GM12878 (cell line): ENCODE data around the gene MPC1. TPM values are rescaled to one million over a fixed set of nuclear protein-coding genes. Genes with fewer than 3 reads are reported as not detected.

Experiments
- ATAC-seq: fragments of 200-7000 bp; cut with Tn5 transposase; 3 replicates; pipeline ENCODE4 v1.9.1; 2020; ENCODE audit warnings: mild to moderate bottlenecking, moderate library complexity
- BruUV-seq: library from RNA; stranded (reverse); fragments of 400-500 nt; replicated peaks from 2 replicates; lab custom pipeline; 2021; lab: Mats Ljungman, UMichigan
- CTCF ChIA-PET: fragments of 300-600 bp; sonication (Branson Sonifier 250); formaldehyde crosslinking; extraction: SDS; loops from one replicate; lab custom pipeline; 2021; ENCODE audit warnings: inconsistent platforms; lab: Yijun Ruan, JAX
- POLR2A ChIA-PET: fragments of 350-600 bp; formaldehyde crosslinking; extraction: SDS; loops from one replicate; lab custom pipeline; 2021; ENCODE audit warnings: inconsistent platforms; lab: Charles Lee
- RAD21 ChIA-PET: fragments of 300-600 bp; sonication (Branson Sonifier 250); formaldehyde crosslinking; loops from one replicate; lab custom pipeline; 2023; ENCODE audit warnings: antibody characterized with exemption; ENCODE audit not compliant: unreplicated experiment; lab: Charles Lee
- SMC1A ChIA-PET: fragments of 300-600 bp; sonication (Branson Sonifier 250); formaldehyde crosslinking; loops from one replicate; lab custom pipeline; 2023; ENCODE audit not compliant: unreplicated experiment, uncharacterized antibody; lab: Charles Lee
- DNase-seq: peaks from one replicate; pipeline ENCODE4 v3.0.0-alpha.2; 2011; ENCODE audit warnings: low read depth, low spot score
- FAIRE-seq: peaks from 3 replicates; lab custom pipeline; 2011; peaks lifted over from hg19 to GRCh38; lab: Jason Lieb, UNC
- H2AFZ ChIP-seq: 2 replicates; pipeline ENCODE4 v1.6.0; 2011; ENCODE audit warnings: low read depth, low read length, control low read depth; ENCODE audit not compliant: control insufficient read depth
- H3K27ac ChIP-seq: 2 replicates; pipeline ENCODE4 v1.5.1; 2011; ENCODE audit warnings: control low read depth; ENCODE audit not compliant: control insufficient read depth, insufficient read depth
- H3K27me3 ChIP-seq, 2 experiments: replicated peaks in 1 of 2; 2 replicates each; pipeline versions ENCODE4 v1.6.0 to v1.6.1; 2011; ENCODE audit warnings: low read length in 1 of 2; ENCODE audit not compliant: control insufficient read depth in 2 of 2, insufficient read depth in 2 of 2
- H3K36me3 ChIP-seq, 2 experiments: 2 replicates each; pipeline ENCODE4 v1.5.1; 2011; ENCODE audit warnings: low read length in 1 of 2; ENCODE audit not compliant: control insufficient read depth in 2 of 2, insufficient read depth in 2 of 2
- H3K4me1 ChIP-seq: 2 replicates; pipeline ENCODE4 v1.6.1; 2011; ENCODE audit warnings: mild to moderate bottlenecking, low read length, moderate library complexity, mixed read lengths; ENCODE audit not compliant: control insufficient read depth, insufficient read depth
- H3K4me2 ChIP-seq: 2 replicates; pipeline ENCODE4 v1.6.0; 2011; ENCODE audit warnings: control low read depth; ENCODE audit not compliant: control insufficient read depth, insufficient read depth
- H3K4me3 ChIP-seq: fragments of 200-600 bp; sonication (generic); 2 replicates; pipeline ENCODE4 v1.5.1; 2016
- H3K79me2 ChIP-seq: 2 replicates; pipeline ENCODE4 v1.6.0; 2011; ENCODE audit warnings: low read length; ENCODE audit not compliant: control insufficient read depth, insufficient read depth
- H3K9ac ChIP-seq: 2 replicates; pipeline ENCODE4 v1.8.0; 2011; ENCODE audit warnings: low read length, control low read depth, mixed read lengths; ENCODE audit not compliant: control insufficient read depth, insufficient read depth
- H3K9me3 ChIP-seq: replicated peaks from 3 replicates; pipeline ENCODE4 v1.5.1; 2011; ENCODE audit warnings: mild to moderate bottlenecking, low read length; ENCODE audit not compliant: control insufficient read depth, insufficient read depth
- H4K20me1 ChIP-seq: 2 replicates; pipeline ENCODE4 v1.6.0; 2011; ENCODE audit not compliant: control insufficient read depth, insufficient read depth
- BHLHE40 ChIP-seq, 2 experiments: fragments of 450-650 bp in 1 of 2; IDR thresholded peaks; 2 replicates each; pipeline ENCODE4 v1.6.1; 2011 to 2017; ENCODE audit warnings: low read depth in 2 of 2, borderline replicate concordance in 1 of 2, improper control_type of control experiment in 1 of 2, low read length in 1 of 2, mild to moderate bottlenecking in 1 of 2
- CREM ChIP-seq: IDR thresholded peaks from 2 replicates; pipeline ENCODE4 v1.6.1; 2014; ENCODE audit warnings: antibody characterized with exemption, low read depth
- ESRRA ChIP-seq: IDR thresholded peaks from 2 replicates; pipeline ENCODE4 v1.6.1; 2012; ENCODE audit warnings: mild to moderate bottlenecking, low read length, improper control_type of control experiment
- FOS ChIP-seq: IDR thresholded peaks from 3 replicates; pipeline ENCODE4 v1.6.1; 2011; ENCODE audit warnings: borderline replicate concordance; ENCODE audit not compliant: insufficient read length; ENCODE audit errors: extremely low read depth
- FOXM1 ChIP-seq: IDR thresholded peaks from 2 replicates; pipeline ENCODE4 v1.6.1; 2012; ENCODE audit warnings: low read depth, mild to moderate bottlenecking, inconsistent platforms, low read length, moderate library complexity
- GABPA ChIP-seq: IDR thresholded peaks from 2 replicates; pipeline ENCODE4 v1.6.1; 2014; ENCODE audit warnings: antibody characterized with exemption, low read depth, mild to moderate bottlenecking, inconsistent platforms
- MTA2 ChIP-seq: fragments of 450-650 bp; IDR thresholded peaks from 2 replicates; pipeline ENCODE4 v1.6.1; 2016; ENCODE audit warnings: low read depth, mild to moderate bottlenecking, moderate library complexity
- NFIC ChIP-seq: IDR thresholded peaks from 2 replicates; pipeline ENCODE4 v1.6.1; 2012; ENCODE audit warnings: low read depth, mild to moderate bottlenecking, inconsistent platforms, low read length, moderate library complexity
- PML ChIP-seq: IDR thresholded peaks from 2 replicates; pipeline ENCODE4 v1.6.1; 2012; ENCODE audit warnings: low read length, inconsistent platforms
- SRF ChIP-seq, 2 experiments: IDR thresholded peaks; 2 replicates each; pipeline ENCODE4 v1.6.1; 2011; ENCODE audit warnings: low read depth in 2 of 2, low read length in 2 of 2, mild to moderate bottlenecking in 1 of 2, moderate library complexity in 1 of 2
- TCF12 ChIP-seq: IDR thresholded peaks from 2 replicates; pipeline ENCODE4 v1.6.1; 2011; ENCODE audit warnings: low read depth, mild to moderate bottlenecking, low read length
- ZBTB4 ChIP-seq: fragments of 450-650 bp; formaldehyde crosslinking; IDR thresholded peaks from 2 replicates; pipeline ENCODE4 v1.4.0; 2022; ENCODE audit warnings: mild to moderate bottlenecking, moderate library complexity
- WGBS: methylation state at CpG from one replicate; pipeline ENCODE4 v1.1.6; 2016; ENCODE audit warnings: low lambda C conversion rate; ENCODE audit not compliant: insufficient replicate concordance, insufficient coverage; ENCODE audit errors: missing lambda C conversion rate; 5-methylcytosine and 5-hydroxymethylcytosine counted together
- in situ Hi-C: fragments of 300-500 bp; cut with MboI; formaldehyde crosslinking; loops from 9 replicates; pipeline ENCODE4 v1.14.3; 2018; ENCODE audit warnings: mixed read lengths
- intact Hi-C: fragments of 100-400 bp; cut with micrococcal nuclease; formaldehyde crosslinking; loops from one replicate; pipeline ENCODE4 v1.14.2; 2022; ENCODE audit not compliant: unreplicated experiment
- polyA plus RNA-seq, 11 experiments: library from polyadenylated mRNA; depleted of rRNA in 4 of 11; unstranded in 6 of 11; stranded (reverse) in 5 of 11; fragments of >200 nt; fragmentation: Nextera tagmentation in 4 of 11; fragmentation: Illumina TruSeq in 1 of 11; extraction: Ambion mirVana in 4 of 11; extraction: Trizol in 1 of 11; gene quantifications; 1 replicate in 1 of 11; 2 replicates in 10 of 11; pipeline versions ENCODE4 v1.2.1 to v1.2.3, GENCODE V29; 2011 to 2016; ENCODE audit warnings: inconsistent platforms in 2 of 11, missing spikeins in 2 of 11, low read depth in 1 of 11
- total RNA-seq, 4 experiments: library from RNA; depleted of rRNA in 3 of 4; stranded (reverse); fragments of >200 nt in 3 of 4; fragmentation: Illumina TruSeq in 1 of 4; extraction: Trizol in 1 of 4; gene quantifications; 2 replicates each; pipeline versions ENCODE4 v1.2.1 to v1.2.3, GENCODE V29; 2013 to 2021
- TF ChIP-seq, protein P1 (sequence below): fragments of 450-650 bp; IDR thresholded peaks from 2 replicates; pipeline ENCODE4 v1.6.1; 2017; ENCODE audit warnings: mild to moderate bottlenecking, low read depth, inconsistent platforms; ENCODE audit not compliant: poor library complexity, severe bottlenecking
- TF ChIP-seq, protein P2 (sequence below): fragments of 450-650 bp; IDR thresholded peaks from 2 replicates; pipeline ENCODE4 v1.6.1; 2017; ENCODE audit warnings: low read depth, mild to moderate bottlenecking, moderate library complexity

MPC1 gene
- total and polyA plus RNA-seq, 10 of the 15 experiments (the other 5 are each of a cell fraction or from before 2014, with no cell fraction given): 53.2 to 177 (median 78.8) TPM

GRCh38 chr6:166335378-166336302 lies 47.1 kb downstream of the MPC1 start:
- Histone ChIP-seq H3K79me2 (peaks cover 100% of the 10 kb centered on the region), H3K4me3 (peak overlapping the region; percentile 53; the same call in 1 of the 2 replicates), H4K20me1 (0 out of 2 replicates have a peak, but pooled peaks cover 3% of the 10 kb centered on the region), H2AFZ (no peak overlapping the region), H3K36me3 (peaks cover 2 to 22% of the 10 kb centered on the region in 2 experiments), H3K9me3 (no peaks in the 10 kb centered on the region; the same call in 2 of the 3 replicates), H3K4me1 (peaks cover 43% of the 10 kb centered on the region), H3K27ac (peak overlapping the region; percentile 93), H3K9ac (peak overlapping the region; percentile 39; the same call in 1 of the 2 replicates), H3K4me2 (peak overlapping the region; percentile 72), H3K27me3 (no peaks in the 10 kb centered on the region)
- RAD21 ChIA-PET: interaction anchor here (1.1 to 5.3 kb wide), 9 partner anchors 9 to 65 kb away, joined by 3 to 43 read pairs (median 4); no protein-coding TSS in a partner anchor
- peak; percentile 7 for FAIRE-seq
- 19% methylated on average over 11 of the region's 11 CpGs for WGBS
- POLR2A ChIA-PET: interaction anchor here (0.6 to 3.6 kb wide), 9 partner anchors 8 to 759 kb away, joined by 3 to 24 read pairs (median 5); no protein-coding TSS in a partner anchor
- intact Hi-C loops: loop anchor here (10.0 kb wide), 1 partner anchor 759 kb away; no protein-coding TSS in a partner anchor
- peak; percentile 71 for DNase-seq
- in situ Hi-C loops: no loop called here
- BruUV-seq: no TSS peak
- SMC1A ChIA-PET: interaction anchor here (0.9 to 4.9 kb wide), 10 partner anchors 9 to 65 kb away, joined by 3 to 41 read pairs (median 5); no protein-coding TSS in a partner anchor
- CTCF ChIA-PET: interaction anchor here (0.8 to 4.7 kb wide), 9 partner anchors 9 to 65 kb away, joined by 3 to 45 read pairs (median 5); no protein-coding TSS in a partner anchor
- peak; percentile 57 for ATAC-seq
- TF ChIP-seq, protein P1, sequence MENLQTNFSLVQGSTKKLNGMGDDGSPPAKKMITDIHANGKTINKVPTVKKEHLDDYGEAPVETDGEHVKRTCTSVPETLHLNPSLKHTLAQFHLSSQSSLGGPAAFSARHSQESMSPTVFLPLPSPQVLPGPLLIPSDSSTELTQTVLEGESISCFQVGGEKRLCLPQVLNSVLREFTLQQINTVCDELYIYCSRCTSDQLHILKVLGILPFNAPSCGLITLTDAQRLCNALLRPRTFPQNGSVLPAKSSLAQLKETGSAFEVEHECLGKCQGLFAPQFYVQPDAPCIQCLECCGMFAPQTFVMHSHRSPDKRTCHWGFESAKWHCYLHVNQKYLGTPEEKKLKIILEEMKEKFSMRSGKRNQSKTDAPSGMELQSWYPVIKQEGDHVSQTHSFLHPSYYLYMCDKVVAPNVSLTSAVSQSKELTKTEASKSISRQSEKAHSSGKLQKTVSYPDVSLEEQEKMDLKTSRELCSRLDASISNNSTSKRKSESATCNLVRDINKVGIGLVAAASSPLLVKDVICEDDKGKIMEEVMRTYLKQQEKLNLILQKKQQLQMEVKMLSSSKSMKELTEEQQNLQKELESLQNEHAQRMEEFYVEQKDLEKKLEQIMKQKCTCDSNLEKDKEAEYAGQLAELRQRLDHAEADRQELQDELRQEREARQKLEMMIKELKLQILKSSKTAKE: peak; percentile 56
- TF ChIP-seq NFIC: peak; percentile 80; the same call in 1 of the 2 replicates
- TF ChIP-seq FOS: no peak
- 0 out of 2 replicates have a peak, but pooled peaks have one; percentile 15 for TF ChIP-seq MTA2
- peak; percentile 90 to 95 for TF ChIP-seq BHLHE40 (IDR thresholded peaks at IDR 0.05; ENCODE audit: borderline replicate concordance in 1 of 2, low read depth in 2 of 2, low read length in 1 of 2)
- 0 out of 2 replicates have a peak, but pooled peaks have one; percentile 18 for TF ChIP-seq GABPA
- TF ChIP-seq, protein P2, sequence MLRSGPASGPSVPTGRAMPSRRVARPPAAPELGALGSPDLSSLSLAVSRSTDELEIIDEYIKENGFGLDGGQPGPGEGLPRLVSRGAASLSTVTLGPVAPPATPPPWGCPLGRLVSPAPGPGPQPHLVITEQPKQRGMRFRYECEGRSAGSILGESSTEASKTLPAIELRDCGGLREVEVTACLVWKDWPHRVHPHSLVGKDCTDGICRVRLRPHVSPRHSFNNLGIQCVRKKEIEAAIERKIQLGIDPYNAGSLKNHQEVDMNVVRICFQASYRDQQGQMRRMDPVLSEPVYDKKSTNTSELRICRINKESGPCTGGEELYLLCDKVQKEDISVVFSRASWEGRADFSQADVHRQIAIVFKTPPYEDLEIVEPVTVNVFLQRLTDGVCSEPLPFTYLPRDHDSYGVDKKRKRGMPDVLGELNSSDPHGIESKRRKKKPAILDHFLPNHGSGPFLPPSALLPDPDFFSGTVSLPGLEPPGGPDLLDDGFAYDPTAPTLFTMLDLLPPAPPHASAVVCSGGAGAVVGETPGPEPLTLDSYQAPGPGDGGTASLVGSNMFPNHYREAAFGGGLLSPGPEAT: peak; percentile 98
- TF ChIP-seq CREM: peak; percentile 43
- peak; percentile 82 for TF ChIP-seq FOXM1
- TF ChIP-seq ZBTB4 (CRISPR knock-in tag): 0 out of 2 replicates have a peak, but pooled peaks have one; percentile 24
- TF ChIP-seq SRF (IDR thresholded peaks at IDR 0.05; ENCODE audit: low read depth in 2 of 2, low read length in 2 of 2): no peak
- TF ChIP-seq TCF12: peak; percentile 58; the same call in 1 of the 2 replicates
- no peak for TF ChIP-seq ESRRA
- TF ChIP-seq PML: no peak
